Activated naive CD8-positive, alpha-beta T cell treated with anti-CD3 and anti-CD28 coated beads, Interleukin-2, amount 50 U/mL, for 16 hours (primary cell): ENCODE measurements around the gene MINAR1.
"Not testable (repeated sequence)": the region's sequence is repeated elsewhere in the genome, so short reads cannot be mapped to it uniquely, and the experiment has no call there.

Experiments
- DNase-seq: peaks from one replicate; pipeline ENCODE4 v3.0.0-alpha.2; 2020; ENCODE audit warnings: low read depth, low spot score

The MINAR1 gene, protein sequence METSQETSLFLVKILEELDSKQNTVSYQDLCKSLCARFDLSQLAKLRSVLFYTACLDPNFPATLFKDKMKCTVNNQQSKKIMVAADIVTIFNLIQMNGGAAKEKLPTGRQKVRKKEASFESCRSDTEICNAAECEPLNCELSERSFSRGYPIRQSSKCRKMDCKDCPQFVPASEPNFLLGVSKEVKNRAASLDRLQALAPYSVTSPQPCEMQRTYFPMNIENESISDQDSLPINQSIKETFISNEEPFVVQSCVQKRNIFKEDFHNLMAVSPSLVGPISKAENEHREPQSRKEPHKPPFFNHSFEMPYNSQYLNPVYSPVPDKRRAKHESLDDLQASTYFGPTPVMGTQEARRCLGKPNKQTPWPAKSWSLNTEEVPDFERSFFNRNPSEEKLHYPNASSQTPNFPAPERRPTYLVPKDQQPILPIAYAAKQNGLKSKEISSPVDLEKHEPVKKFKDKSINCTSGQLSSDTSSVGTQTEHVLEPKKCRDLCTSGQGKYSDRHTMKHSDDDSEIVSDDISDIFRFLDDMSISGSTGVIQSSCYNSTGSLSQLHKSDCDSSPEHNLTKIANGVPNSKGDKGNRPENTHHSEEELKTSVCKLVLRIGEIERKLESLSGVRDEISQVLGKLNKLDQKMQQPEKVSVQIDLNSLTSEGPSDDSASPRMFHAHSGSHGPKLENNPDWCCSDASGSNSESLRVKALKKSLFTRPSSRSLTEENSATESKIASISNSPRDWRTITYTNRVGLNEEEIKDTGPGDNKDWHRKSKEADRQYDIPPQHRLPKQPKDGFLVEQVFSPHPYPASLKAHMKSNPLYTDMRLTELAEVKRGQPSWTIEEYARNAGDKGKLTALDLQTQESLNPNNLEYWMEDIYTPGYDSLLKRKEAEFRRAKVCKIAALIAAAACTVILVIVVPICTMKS

GRCh38 chr15:79431636-79432344 is at the start of gene MINAR1:
MINAR1 (plus strand) TSS chr15:79432336; CDS start chr15:79456148, 23,812 bp downstream.
- DNase-seq = no peak

DNA sequence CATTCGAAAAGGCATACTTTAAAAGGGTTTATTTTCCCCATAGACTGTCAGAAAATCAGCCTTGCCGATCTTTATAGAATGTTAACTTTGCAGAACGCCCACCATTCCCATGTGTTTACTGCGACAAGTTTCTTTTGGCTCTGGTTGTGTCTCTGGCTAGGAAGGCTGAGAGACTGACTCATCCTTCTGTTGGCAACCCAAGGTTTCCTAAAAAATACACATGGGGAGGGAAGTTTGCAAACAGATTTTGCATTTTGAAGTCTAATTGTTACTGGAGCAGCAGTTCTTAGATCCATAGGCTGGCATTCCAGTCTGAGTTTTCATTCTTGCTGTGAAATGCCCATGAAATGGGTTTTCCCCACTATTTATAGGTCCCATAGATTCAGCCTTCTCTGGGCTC is 37.9 kb upstream of the MINAR1 start:
- no peak for DNase-seq

DNA sequence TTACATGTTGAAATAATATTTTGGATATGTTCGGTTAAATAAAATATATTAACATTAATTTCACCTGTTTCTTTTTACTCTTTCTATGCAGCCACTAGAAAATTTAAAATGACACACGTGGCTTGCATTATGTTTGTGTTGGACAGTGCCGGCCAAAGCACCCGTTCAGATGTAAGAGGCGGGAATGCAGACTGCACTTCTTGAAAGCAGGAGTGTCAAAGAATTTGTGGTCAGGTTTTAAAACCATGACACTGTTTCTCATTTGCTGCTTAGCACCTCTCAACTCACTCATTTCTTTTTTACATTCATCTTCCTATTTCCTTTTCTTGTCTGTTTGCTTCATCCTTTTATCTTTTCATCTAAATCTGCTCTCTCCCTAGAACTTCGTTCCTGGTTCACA is 35.3 kb upstream of the MINAR1 start:
- DNase-seq = no peak

GRCh38 chr15:79397269-79397910 is 34.7 kb upstream of the MINAR1 start:
- DNase-seq = no peak

GRCh38 chr15:79399606-79400005 is 32.5 kb upstream of the MINAR1 start:
- no peak for DNase-seq

DNA sequence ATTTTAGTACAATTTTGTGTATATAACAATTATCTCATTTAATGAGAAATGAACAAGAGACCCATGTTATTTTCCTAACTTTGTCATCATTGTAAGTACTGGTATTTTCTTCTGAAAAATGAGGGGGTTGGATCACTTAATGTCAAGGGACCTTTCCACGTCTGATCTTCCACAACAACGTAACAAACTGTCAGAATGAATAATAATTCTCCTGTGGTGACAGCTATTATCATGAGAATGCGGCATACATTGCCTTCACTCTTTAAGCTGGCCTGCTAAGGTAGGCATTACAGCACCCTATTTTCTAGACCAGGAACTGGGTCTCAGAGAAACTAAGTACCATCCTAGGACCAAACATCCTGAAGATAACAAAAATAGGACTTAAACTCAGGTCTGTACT is 31.5 kb upstream of the MINAR1 start:
- no peak for DNase-seq

DNA sequence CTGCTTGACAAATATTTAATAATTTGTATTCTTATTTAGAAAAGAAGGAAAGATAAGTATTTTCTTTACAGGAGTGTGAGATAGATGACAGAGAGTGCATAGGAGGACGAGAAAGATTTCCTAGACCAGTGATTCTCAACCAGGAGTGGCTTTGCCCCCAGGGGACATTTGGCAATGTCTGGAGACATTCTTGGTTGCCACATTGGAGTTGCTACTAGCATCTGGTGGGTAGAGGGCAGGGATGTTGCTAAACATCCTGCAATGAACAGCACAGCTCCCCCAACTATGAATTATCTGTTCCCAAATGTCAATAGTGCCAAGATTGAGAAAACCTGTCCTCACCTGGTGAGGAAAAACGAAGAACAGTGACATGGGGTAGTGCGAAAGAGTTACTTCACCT is 30.8 kb upstream of the MINAR1 start:
- DNase-seq = no peak

- DNase-seq = no peak
Measured at GRCh38 chr15:79402136-79402535, 30.0 kb upstream of the MINAR1 start.

DNA sequence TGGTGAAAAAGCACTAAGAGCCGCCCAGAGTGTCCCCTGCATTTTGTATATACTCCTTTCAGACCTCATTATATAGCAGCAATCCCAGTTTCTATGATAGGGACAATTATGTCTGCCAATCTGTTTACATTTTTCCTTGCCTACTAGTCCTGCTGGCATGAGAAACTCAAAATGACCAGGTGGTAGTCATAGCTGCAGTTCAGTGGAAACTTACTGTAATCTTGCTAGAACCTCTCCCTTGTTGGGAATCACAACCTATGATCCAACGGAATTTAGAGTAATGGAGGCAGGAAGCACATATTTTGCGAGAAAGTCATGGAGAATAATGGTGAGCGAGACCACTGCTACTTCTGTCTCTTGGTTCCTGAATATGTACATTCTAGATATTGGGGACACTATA is 28.6 kb upstream of the MINAR1 start:
- no peak for DNase-seq

- DNase-seq = no peak
Measured at GRCh38 chr15:79406210-79406609, 25.9 kb upstream of the MINAR1 start.

DNA sequence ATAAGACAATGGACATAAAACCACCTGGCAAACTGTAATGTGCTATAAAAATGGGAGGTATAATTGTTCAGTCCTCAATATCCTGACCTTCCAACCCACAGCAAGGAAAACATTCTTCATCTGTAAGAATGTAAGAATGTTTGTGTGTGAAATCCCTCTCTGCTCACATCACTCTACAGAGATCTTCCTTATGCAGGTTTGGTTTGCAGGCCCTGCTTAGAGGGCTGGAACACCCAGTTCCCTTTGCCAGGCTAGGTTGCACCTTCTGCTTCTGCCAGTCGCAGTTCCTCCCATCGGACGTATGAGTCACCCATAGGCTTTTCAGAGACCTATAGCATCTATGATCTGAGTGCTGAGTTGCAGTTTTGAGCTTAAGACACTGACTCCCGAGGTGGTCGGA is 24.1 kb upstream of the MINAR1 start:
- no peak for DNase-seq

DNA sequence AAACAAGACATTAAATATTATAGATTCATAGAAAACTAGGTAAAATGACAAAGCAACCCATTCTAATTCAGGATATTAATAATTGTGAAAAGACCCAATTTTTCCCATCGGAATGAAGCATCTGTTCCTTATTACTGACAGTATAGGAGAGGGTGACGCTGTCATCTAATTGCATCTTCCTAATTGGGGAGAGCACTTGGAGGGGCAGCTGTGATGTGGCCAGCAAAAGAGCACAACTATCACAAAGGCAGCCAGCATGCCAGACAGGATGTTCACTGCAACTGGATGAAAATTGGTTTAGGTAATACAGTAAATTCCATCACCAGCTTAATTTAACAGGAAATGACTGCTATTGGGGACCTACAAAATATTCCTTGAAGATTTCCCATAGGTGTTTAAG is 21.9 kb upstream of the MINAR1 start:
- no peak for DNase-seq

GRCh38 chr15:79412010-79412409 is 20.1 kb upstream of the MINAR1 start:
- DNase-seq = no peak

DNA sequence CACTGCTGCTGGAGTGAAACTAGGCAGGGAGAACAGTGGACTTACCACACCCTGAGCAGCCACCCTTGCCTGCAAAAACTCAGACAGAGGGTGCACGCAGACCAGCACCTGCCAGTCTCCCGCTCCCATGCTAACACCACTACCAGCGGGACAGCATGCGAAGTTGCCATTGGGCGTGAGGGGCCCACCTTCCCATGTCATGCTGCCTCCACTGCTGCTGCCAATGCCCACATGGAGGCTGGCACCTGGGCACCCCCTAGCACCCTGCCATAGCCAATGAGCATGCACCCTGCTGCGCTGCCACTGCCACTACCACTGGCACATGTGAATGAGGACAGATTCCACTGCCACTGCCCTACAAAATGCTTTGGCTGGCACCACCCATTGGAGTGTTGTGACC is 19.7 kb upstream of the MINAR1 start:
- no peak for DNase-seq

DNA sequence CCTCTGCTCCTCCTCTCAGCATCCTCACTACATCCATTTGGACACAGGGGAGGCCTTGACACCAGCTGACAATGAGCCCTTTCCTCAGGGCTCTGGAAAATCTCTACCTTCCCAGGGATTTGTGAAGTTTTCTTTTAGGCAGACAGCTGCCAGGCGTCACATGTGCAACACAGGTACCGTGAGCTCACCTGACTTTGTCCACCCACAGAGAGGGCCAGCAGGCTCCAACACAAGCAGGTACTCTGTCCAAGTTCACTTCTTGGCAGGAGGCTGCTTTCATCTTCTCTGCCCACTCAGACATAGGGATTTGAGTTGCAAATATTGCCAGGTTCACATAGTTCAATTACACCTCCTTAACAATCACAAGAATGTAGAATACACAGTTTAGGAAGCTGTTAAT is 15.3 kb upstream of the MINAR1 start:
- DNase-seq = no peak

DNA sequence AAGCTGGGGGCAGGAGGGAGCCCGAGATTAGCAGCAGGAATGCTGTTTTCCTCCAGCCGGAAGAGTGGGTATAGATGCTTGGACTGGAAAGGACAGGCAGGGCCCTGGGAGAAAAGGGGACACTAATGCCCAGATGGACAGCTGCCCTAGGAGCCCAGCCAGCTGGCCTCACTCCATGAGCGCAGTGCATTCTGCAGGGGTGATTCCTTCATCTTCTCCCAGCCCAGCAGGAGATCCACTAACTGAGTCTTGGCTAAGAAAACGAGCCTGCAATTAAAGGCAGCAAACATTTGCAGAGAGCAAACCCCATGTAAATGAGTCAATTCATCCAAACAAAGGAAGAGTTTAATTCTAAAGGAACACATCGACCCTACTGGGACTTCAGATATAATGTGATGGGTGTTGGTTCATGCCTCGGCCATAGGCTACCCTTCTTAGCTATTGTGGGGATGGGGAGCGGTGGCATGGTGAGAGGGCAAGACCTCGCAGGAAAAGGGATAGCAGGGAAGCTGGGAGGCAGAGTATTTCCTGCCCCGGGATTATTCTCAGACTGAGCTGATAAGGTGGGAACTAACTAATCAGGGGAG is 13.3 kb upstream of the MINAR1 start:
- no peak for DNase-seq

- no peak for DNase-seq
Measured at GRCh38 chr15:79425591-79426295, 6.4 kb upstream of the MINAR1 start.

DNA sequence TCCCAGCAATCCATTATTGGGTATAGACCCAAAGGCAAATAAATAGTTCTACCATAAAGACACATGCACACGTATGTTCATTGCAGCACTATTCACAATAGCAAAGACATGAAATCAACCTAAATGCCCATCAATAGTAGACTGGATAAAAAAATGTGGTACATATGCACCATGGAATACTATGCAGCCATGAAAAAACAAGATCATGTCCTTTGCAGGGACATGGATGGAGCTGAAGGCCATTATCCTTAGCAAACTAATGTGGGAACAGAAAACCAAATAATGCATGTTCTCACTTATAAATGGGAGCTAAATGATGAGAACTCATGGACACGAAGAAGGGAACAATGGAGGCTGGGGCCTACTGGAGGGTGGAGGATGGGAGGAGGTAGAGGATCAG is 5.2 kb upstream of the MINAR1 start:
- not testable (repeated sequence) for DNase-seq

DNA sequence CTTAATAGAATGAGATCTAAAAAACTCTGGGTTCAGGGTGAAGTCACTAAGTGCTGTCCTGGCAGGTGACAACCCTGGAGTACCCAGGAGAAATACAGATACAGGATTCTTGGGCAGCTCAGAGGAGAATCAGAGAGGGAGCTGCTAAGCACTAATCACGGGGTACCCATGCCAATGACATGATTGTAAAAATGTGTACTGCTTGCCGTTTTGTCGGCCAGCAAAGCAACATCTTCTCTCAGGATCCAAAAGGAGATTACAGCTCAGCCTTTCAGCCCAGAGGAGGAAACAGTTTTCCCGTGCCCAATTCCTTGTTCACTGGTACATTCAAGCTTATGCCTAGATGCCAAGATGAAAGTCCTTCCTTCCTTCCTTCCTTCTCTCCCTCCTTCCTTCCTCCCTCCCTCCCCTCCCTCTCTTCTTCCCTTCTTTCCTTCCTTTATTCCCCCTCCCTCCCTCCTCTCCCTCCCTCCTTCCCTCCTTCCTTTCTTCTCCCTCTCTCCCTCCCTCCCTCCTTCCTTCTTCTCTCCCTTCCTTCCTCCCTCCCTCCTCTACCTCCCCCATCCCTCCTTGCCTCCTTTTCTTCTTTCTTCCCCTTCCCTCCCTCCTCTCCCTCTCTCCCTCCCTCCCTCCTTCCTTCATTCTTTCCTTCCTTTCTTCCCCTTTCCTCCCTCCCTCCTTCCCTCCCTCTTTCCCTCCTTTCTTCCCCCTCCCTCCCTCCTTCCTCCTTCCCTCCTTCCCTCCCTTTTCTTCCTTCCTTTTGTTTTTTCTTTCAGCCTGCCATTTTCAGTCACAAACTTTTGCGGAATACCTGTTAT is 4.1 kb upstream of the MINAR1 start:
- DNase-seq = no peak
